ENCODE measurements around the gene RHOBTB3.

The RHOBTB3 gene

GRCh38 chr5:95731571-95732554, 727 bp downstream of the RHOBTB3 start:
- DNase-seq (ENCODE audit: low spot score): no peak

GRCh38 chr5:95733107-95733665, 2.0 kb downstream of the RHOBTB3 start:
- DNase-seq (ENCODE audit: low spot score): no peak

DNA sequence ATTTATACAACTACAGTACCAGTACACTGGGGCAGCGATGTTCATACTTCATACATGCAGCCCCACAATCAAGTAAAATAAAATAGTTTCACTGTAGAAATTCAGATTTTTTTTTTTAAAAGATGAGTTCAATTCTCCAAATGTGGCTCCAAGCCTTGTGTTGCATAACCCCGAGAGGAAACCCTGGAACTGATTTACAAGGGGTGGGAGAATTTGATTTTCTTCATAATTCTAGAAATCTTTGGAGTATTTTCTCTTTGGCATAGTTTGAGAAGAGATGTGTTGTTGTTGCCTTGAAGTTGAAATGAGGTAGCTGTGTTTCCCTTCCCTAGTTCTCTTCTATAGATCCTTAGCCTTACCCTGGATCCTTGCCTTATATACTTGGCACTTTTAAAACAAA, 3.1 kb downstream of the RHOBTB3 start:
- DNase-seq (ENCODE audit: low spot score): no peak

GRCh38 chr5:95734906-95735305, 3.8 kb downstream of the RHOBTB3 start:
- no peak for DNase-seq (ENCODE audit: low spot score)

- no peak for DNase-seq (ENCODE audit: low spot score)
Measured at GRCh38 chr5:95735406-95735805, 4.3 kb downstream of the RHOBTB3 start.

DNA sequence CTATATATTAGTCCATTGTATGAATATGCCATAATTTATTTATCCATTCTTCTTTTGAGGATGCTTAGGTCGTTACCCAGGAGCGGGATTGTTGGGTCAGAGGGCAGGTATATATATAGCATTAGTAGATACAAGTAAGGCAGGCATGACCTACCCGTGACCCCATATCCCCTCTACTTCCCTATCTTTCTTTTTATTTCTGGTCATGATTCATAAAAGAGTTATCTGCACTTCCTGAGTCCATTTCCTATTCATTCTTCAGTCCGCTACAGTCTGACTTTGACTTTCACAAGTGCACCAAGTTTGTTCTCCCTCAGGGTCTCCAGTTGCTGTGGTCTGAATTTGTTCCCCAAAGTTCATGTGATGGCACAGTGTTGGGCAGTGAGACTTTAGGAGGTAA, 6.9 kb downstream of the RHOBTB3 start:
- no peak for DNase-seq (ENCODE audit: low spot score)

GRCh38 chr5:95738834-95739233, 7.7 kb downstream of the RHOBTB3 start:
- no peak for DNase-seq (ENCODE audit: low spot score)

DNA sequence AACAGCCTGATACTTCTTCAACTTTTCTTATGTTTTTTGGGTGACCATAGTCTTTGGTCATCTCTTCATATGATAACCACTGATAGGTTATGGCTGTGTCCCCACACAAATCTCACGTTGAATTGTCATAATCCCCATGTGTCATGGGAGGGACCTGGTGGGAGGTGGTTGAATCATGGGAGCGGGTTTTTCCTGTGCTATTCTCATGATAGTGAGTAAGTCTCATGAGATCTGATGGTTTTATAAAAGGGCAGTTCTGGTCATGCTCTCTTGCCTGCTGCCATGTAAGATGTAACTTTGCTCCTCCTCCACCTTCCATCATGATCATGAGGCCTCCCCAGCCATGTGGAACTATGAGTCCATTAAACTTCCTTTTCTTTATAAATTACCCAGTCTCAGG, 8.7 kb downstream of the RHOBTB3 start:
- no peak for DNase-seq (ENCODE audit: low spot score)

GRCh38 chr5:95741458-95741857, 10.3 kb downstream of the RHOBTB3 start:
- no peak for DNase-seq (ENCODE audit: low spot score)

DNA sequence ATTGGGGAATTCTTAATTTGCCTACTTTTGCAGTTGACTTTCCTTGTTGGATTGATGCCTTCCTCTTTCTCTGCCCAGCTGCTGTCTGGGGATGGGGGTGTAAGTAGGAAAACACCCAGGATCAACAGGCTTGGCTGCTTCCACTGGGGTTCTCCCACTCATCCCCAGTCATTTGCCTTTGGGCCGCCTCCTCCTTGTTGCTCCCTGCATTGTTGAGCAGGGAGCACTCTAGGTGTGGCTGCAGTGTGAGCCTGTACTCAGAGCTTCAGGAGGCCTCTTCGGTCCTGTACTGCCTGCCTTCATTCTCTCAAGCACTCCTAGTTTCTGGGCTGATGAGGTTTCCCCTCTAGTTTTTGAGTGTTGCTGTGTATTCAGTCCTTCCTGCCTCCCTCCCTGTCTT, 12.1 kb downstream of the RHOBTB3 start:
- DNase-seq (ENCODE audit: low spot score): no peak

GRCh38 chr5:95743877-95744276, 12.7 kb downstream of the RHOBTB3 start:
- no peak for DNase-seq (ENCODE audit: low spot score)

DNA sequence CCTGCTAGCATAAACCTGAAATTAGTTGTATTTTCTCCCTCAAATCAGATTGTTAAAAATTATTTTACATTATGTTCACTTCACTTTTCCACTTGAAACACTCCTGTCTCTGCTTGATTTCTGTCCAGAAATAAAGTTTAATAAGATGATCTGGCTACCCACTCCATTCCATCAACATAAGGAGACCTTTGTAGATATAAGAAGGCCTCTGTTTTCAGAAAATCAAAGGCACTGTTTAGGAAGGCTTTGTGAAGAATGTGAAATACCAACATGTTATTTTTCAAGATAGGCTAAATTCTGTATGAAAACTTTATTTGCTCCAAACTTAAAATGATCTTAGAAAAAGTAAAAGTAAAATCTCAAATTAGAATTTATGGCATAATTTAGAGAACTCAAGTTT, 15.1 kb downstream of the RHOBTB3 start:
- DNase-seq (ENCODE audit: low spot score): no peak

DNA sequence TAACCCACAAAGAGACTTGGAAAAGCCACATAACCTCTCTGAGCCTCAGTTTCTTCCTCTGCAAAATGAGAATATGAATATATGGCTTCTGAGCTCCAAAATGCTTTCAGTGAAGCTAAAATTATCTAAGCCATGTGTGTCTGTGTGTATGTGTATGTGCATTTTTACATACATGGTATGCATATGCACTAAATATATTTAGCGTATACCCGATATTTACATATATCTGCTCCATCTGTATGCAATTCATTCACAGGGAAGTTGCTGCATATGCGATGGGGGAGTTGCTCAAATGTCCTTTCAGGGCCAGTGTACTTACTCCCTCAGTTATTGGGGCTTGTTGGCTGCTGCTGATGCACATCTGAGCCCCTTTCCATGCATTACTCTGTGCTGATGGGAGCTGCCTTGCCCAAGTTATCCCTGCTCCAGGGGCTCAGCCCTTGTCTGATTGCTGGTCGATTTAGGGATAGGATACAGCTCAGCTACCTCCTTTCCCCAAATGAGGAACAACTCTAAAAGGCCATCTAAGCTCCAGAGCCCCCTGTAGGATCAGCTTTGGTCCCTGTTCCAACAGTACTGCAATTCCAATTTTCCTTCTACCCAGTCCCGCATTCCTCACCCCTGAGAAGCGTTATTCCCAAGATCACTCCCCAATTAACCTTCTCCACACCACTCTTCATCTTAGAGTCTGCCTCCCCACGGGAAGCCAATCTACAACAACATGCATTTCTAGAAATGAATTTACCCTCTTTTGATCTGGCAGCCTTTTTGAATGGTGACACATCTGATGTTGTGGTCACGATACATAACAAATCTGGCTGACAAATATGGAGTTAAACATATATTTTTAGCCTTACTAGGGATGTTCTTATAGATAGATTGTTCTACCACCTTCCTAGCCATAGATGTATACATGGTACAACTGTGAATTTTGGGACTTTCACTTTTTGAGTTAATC, 15.9 kb downstream of the RHOBTB3 start:
- no peak for DNase-seq (ENCODE audit: low spot score)

GRCh38 chr5:95748133-95748532, 17.0 kb downstream of the RHOBTB3 start:
- DNase-seq (ENCODE audit: low spot score): no peak

DNA sequence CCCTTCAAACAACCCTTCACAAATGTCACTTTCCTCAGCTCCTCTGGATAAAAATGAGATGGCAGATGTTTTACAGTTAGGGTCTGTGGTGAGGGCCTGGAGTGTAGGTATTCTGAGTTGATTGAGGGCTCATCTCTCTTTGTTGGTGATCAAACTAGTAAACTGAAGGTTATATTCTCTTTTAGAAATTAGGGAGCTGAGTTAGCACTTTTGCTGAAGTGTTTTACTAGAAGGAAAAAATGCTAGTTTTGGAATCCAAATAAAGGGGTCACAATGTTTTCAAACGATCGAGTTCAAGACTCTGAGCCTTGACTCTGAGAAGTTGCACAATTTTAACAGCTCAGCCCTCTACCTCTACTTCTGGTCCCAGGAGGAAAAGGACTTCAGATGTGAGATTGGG, 23.4 kb downstream of the RHOBTB3 start:
- DNase-seq (ENCODE audit: low spot score): no peak

DNA sequence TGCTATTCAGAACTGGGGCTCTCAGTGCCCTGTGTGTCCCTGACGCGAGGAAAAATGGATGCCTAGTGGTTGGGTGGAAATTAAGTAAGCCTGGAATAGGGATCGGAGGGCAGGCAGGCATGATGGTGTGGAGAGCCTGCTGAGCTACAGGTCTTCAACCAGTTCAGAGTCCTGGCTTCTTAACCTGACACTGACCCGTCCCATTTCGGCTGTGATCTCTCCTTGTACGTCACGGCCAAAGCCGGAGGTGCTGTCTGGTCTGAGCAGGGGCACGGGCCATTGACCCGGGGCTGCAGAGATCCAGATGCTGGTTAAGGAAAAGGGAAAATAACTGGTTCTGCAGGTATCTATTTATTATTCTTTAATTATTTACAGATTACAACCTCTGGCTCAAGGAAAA, 27.9 kb downstream of the RHOBTB3 start:
- no peak for DNase-seq (ENCODE audit: low spot score)

GRCh38 chr5:95759634-95760033, 28.5 kb downstream of the RHOBTB3 start:
- peak; percentile 36 for DNase-seq (ENCODE audit: low spot score)

- DNase-seq (ENCODE audit: low spot score): peak; percentile 71
Measured at GRCh38 chr5:95760273-95761191, 29.4 kb downstream of the RHOBTB3 start.

- no peak for DNase-seq (ENCODE audit: low spot score)
Measured at GRCh38 chr5:95761771-95762651, 30.9 kb downstream of the RHOBTB3 start.

DNA sequence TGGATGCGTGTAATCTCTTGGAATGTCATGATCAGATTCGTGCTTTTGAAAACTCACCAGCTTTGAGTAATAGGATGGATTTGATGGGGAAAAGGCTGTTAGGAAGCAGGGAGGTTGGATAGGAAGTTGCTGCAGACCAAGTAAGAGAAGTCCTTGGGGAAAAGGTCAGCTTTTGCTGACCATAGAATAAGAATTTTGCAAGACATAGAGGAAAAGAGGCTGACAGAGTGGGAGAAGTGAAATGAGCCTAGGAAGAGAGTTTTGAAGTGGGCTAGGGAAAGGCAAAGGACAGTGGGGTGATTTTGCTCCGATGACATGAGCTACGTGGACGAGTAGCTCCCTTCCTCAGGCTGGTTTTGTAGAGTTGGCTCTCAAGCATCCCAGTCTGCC, 31.5 kb downstream of the RHOBTB3 start:
- no peak for DNase-seq (ENCODE audit: low spot score)
